ENCODE data around the gene ITGB1. TPM values are rescaled to one million over a fixed set of nuclear protein-coding genes. Genes with fewer than 3 reads are reported as not detected.
A peak's percentile ranks its signal among the peaks of the same experiment; 100 is the strongest.
"Not testable (repeated sequence)": the region's sequence is repeated elsewhere in the genome, so short reads cannot be mapped to it uniquely, and the experiment has no call there.

ITGB1 gene
- total RNA-seq, 1 experiment from 2014 or later: 223 TPM

- no peak overlapping the region for H2AFZ ChIP-seq (ENCODE audit: low read length)
- no peaks in the 10 kb centered on the region for H3K27me3 Mint-ChIP-seq (ENCODE audit: low read depth)
- no peak overlapping the region for H3K14ac ChIP-seq (ENCODE audit: insufficient read depth, low read length)
- H3K9me3 ChIP-seq (ENCODE audit: control insufficient read depth, low read depth, low read length): no peaks in the 10 kb centered on the region
- no peak overlapping the region for H4K91ac ChIP-seq (ENCODE audit: insufficient read length, low read depth, low read length)
- H3K27me3 ChIP-seq (ENCODE audit: insufficient read depth, low read length): no peaks in the 10 kb centered on the region
- no peak for DNase-seq
- no peaks in the 10 kb centered on the region for H4K20me1 ChIP-seq (ENCODE audit: control insufficient read depth, insufficient read depth, insufficient read length)
- peaks cover 3% of the 10 kb centered on the region for H3K4me1 ChIP-seq (ENCODE audit: insufficient read depth, low read length)
- H3K4me3 Mint-ChIP-seq: no peak overlapping the region
- no peak for TF ChIP-seq CTCF (conservative IDR thresholded peaks at IDR 0.05)
- H2BK15ac ChIP-seq (ENCODE audit: low read depth, low read length): no peak overlapping the region
- H3K23ac ChIP-seq (ENCODE audit: insufficient read length, low read depth, low read length): no peak overlapping the region
- H3K18ac ChIP-seq (ENCODE audit: insufficient read length, low read depth, low read length): no peak overlapping the region
- H4K5ac ChIP-seq (ENCODE audit: insufficient read length, low read depth, low read length): no peak overlapping the region
- no peaks in the 10 kb centered on the region for H3K79me1 ChIP-seq (ENCODE audit: insufficient read depth, low read depth, low read length, poor library complexity, severe bottlenecking)
- no peak overlapping the region for H2BK20ac ChIP-seq (ENCODE audit: low read depth, low read length, poor library complexity, severe bottlenecking)
- no peak overlapping the region for H3K56ac ChIP-seq (ENCODE audit: insufficient read length, low read depth, low read length)
- WGBS (ENCODE audit: extremely low coverage, insufficient read length, low lambda C conversion rate): no CpG with 5 or more reads among the region's 4 CpGs
- H3K4me2 ChIP-seq (ENCODE audit: insufficient read depth, insufficient read length, low read length): no peak overlapping the region
- H2BK12ac ChIP-seq (ENCODE audit: insufficient read length, low read depth, low read length): no peak overlapping the region
- H3K79me2 ChIP-seq (ENCODE audit: insufficient read depth, low read length): no peaks in the 10 kb centered on the region
- peaks cover 5% of the 10 kb centered on the region for H3K23me2 ChIP-seq (ENCODE audit: insufficient read length, low read depth, low read length, poor library complexity, severe bottlenecking)
- H3K4me1 Mint-ChIP-seq: peaks cover 10% of the 10 kb centered on the region in 2 experiments
- H2BK120ac ChIP-seq (ENCODE audit: low read depth, low read length, poor library complexity, severe bottlenecking): no peak overlapping the region
- no peak overlapping the region for H2BK5ac ChIP-seq (ENCODE audit: insufficient read length, low read length)
- H3K9ac ChIP-seq (ENCODE audit: extremely low read depth, insufficient read length, low read length): no peak overlapping the region
- no peak overlapping the region for H3K27ac ChIP-seq (ENCODE audit: insufficient read length, low read depth, low read length)
- no peak overlapping the region for H3K27ac Mint-ChIP-seq
- no peak overlapping the region for H4K8ac ChIP-seq (replicated peaks; ENCODE audit: insufficient read length, low read depth, low read length)
- no peak overlapping the region for H3K4ac ChIP-seq (ENCODE audit: low read depth, low read length)
- H3T11ph ChIP-seq (ENCODE audit: low read length): no peak overlapping the region
- H2AK5ac ChIP-seq (ENCODE audit: insufficient read length, low read length): no peak overlapping the region
- H3K9me3 Mint-ChIP-seq: peaks cover 0 to 2% of the 10 kb centered on the region in 2 experiments; a peak in 2 of 5 replicates
- H3K36me3 Mint-ChIP-seq (ENCODE audit: insufficient read depth in 1 of 3, low read depth in 3 of 3): no peaks in the 10 kb centered on the region
These were observed 44.0 kb upstream of the ITGB1 start for GRCh38 chr10:33001908-33002492.

DNA sequence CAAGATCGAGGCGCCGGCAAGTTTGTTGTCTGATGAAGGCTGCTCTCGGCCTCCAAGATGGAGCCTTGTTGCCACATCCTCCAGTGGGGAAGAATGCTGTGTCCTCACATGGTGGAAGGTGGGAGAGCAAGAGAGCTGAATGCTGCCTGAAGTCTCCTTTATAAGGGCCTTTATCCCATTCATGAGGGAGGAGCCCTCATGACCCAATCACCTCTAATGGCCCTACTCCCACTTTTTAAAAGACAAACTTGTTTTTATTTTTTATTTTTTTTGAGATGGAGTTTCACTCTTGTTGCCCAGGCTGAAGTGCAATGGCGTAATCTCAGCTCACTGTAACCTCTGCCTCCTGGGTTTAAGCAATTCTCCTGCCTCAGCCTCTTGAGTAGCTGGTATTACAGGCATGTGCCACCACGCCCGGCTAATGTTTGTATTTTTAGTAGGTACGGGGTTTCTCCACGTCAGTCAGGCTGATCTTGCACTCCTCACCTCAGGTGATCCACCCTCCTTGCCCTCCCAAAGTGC, 40.1 kb upstream of the ITGB1 start:
- WGBS (ENCODE audit: extremely low coverage, insufficient read length, low lambda C conversion rate): no CpG with 5 or more reads among the region's 9 CpGs
- H3K9me3 Mint-ChIP-seq; H2AK5ac ChIP-seq (ENCODE audit: insufficient read length, low read length): not testable (repeated sequence)

More for the DNA sequence above, 40.1 kb upstream of the ITGB1 start:
- H3K79me2 ChIP-seq (ENCODE audit: insufficient read depth, low read length); H3K79me1 ChIP-seq (ENCODE audit: insufficient read depth, low read depth, low read length, poor library complexity, severe bottlenecking); H2BK5ac ChIP-seq (ENCODE audit: insufficient read length, low read length); H3K27me3 Mint-ChIP-seq (ENCODE audit: low read depth); H2BK120ac ChIP-seq (ENCODE audit: low read depth, low read length, poor library complexity, severe bottlenecking); H3K23ac ChIP-seq (ENCODE audit: insufficient read length, low read depth, low read length); H4K8ac ChIP-seq (replicated peaks; ENCODE audit: insufficient read length, low read depth, low read length); H3K4ac ChIP-seq (ENCODE audit: low read depth, low read length); H4K5ac ChIP-seq (ENCODE audit: insufficient read length, low read depth, low read length); H2BK15ac ChIP-seq (ENCODE audit: low read depth, low read length); H3K18ac ChIP-seq (ENCODE audit: insufficient read length, low read depth, low read length); H3K4me2 ChIP-seq (ENCODE audit: insufficient read depth, insufficient read length, low read length); H3K4me1 ChIP-seq (ENCODE audit: insufficient read depth, low read length); H3K27ac ChIP-seq (ENCODE audit: insufficient read length, low read depth, low read length); H3K36me3 Mint-ChIP-seq (ENCODE audit: insufficient read depth in 1 of 3, low read depth in 3 of 3); H4K20me1 ChIP-seq (ENCODE audit: control insufficient read depth, insufficient read depth, insufficient read length); H3K14ac ChIP-seq (ENCODE audit: insufficient read depth, low read length); H3K56ac ChIP-seq (ENCODE audit: insufficient read length, low read depth, low read length); H4K91ac ChIP-seq (ENCODE audit: insufficient read length, low read depth, low read length); H2BK12ac ChIP-seq (ENCODE audit: insufficient read length, low read depth, low read length); H3K4me3 Mint-ChIP-seq; H3K27me3 ChIP-seq (ENCODE audit: insufficient read depth, low read length); DNase-seq; H3K23me2 ChIP-seq (ENCODE audit: insufficient read length, low read depth, low read length, poor library complexity, severe bottlenecking); H3T11ph ChIP-seq (ENCODE audit: low read length); H3K9me3 ChIP-seq (ENCODE audit: control insufficient read depth, low read depth, low read length); H2BK20ac ChIP-seq (ENCODE audit: low read depth, low read length, poor library complexity, severe bottlenecking); H3K9ac ChIP-seq (ENCODE audit: extremely low read depth, insufficient read length, low read length); H3K4me1 Mint-ChIP-seq; H2AFZ ChIP-seq (ENCODE audit: low read length): not testable (repeated sequence)
- peak overlapping the region in 1 of 3 experiments; percentile 38; a peak in 2 of 7 replicates for H3K27ac Mint-ChIP-seq

Data from H9 (cell line).